HepG2 (cell line): ENCODE results near the gene UBTD2. TPM values are rescaled to one million over a fixed set of nuclear protein-coding genes. Genes with fewer than 3 reads are reported as not detected.

Experiments used
- ATAC-seq: fragments of 200-7000 bp; cut with Tn5 transposase; 3 replicates; pipeline ENCODE4 v1.9.1; 2020; ENCODE audit warnings: mild to moderate bottlenecking, moderate library complexity
- BruUV-seq: library from RNA; stranded (reverse); fragments of 400-500 nt; replicated peaks from 2 replicates; lab custom pipeline; 2021; lab: Mats Ljungman, UMichigan
- CTCF ChIA-PET: fragments of 300-600 bp; formaldehyde crosslinking; extraction: SDS; loops from one replicate; lab custom pipeline; 2021; ENCODE audit warnings: low total read pairs, inconsistent platforms, low intra/inter-chr PET ratio; lab: Yijun Ruan, JAX
- POLR2A ChIA-PET: fragments of 350-600 bp; sonication (Branson Sonifier 250); formaldehyde crosslinking; loops from one replicate; lab custom pipeline; 2020; ENCODE audit warnings: antibody characterized with exemption, inconsistent platforms; lab: Yijun Ruan, JAX
- DNase-seq: peaks from one replicate; pipeline ENCODE4 v3.0.0-alpha.2; 2015; ENCODE audit warnings: low spot score
- FAIRE-seq: peaks from 3 replicates; lab custom pipeline; 2011; peaks lifted over from hg19 to GRCh38; lab: Jason Lieb, UNC
- H2AFZ ChIP-seq: one replicate; pipeline ENCODE4 v1.6.1; 2011; ENCODE audit warnings: low read length, inconsistent platforms
- H3K27ac ChIP-seq: fragments of 300-600 bp; 3 replicates; pipeline ENCODE4 v1.8.0; 2011; ENCODE audit warnings: mixed run types, mild to moderate bottlenecking, mixed read lengths, low read length, inconsistent platforms; ENCODE audit not compliant: insufficient read depth; ENCODE audit errors: extremely low read length
- H3K27me3 ChIP-seq, 2 experiments: fragments of 200-600 bp in 1 of 2; 2 replicates in 1 of 2; 3 replicates in 1 of 2; pipeline versions ENCODE4 v1.6.0 to v1.8.0; 2011; ENCODE audit warnings: low read length in 2 of 2, mild to moderate bottlenecking in 2 of 2, moderate library complexity in 2 of 2, inconsistent platforms in 1 of 2; ENCODE audit not compliant: insufficient read depth in 2 of 2, control insufficient read depth in 1 of 2
- H3K36me3 ChIP-seq, 2 experiments: fragments of 200-600 bp in 1 of 2; replicated peaks in 1 of 2; 2 replicates in 1 of 2; 3 replicates in 1 of 2; pipeline versions ENCODE4 v1.5.1 to v1.8.0; 2011; ENCODE audit warnings: low read length in 2 of 2, inconsistent platforms in 1 of 2; ENCODE audit not compliant: insufficient read depth in 2 of 2, control insufficient read depth in 1 of 2
- H3K4me1 ChIP-seq: 2 replicates; pipeline ENCODE4 v1.5.1; 2012; ENCODE audit warnings: low read length, inconsistent platforms; ENCODE audit not compliant: insufficient read depth
- H3K4me2 ChIP-seq: 2 replicates; pipeline ENCODE4 v1.6.0; 2011; ENCODE audit warnings: low read depth, low read length, inconsistent platforms
- H3K4me3 ChIP-seq, 3 experiments: fragments of 200-600 bp in 1 of 3; sonication (generic), shearing (Covaris generic) in 1 of 3; replicated peaks in 1 of 3; 2 replicates each; pipeline ENCODE4 v1.5.1; 2011 to 2016; ENCODE audit warnings: low read length in 3 of 3, inconsistent platforms in 2 of 3, low read depth in 2 of 3, mild to moderate bottlenecking in 2 of 3, control low read depth in 1 of 3, mixed read lengths in 1 of 3; ENCODE audit not compliant: insufficient read depth in 1 of 3
- H3K79me2 ChIP-seq: one replicate; pipeline ENCODE4 v1.6.1; 2011; ENCODE audit warnings: low read length, inconsistent platforms; ENCODE audit not compliant: insufficient read depth
- H3K9ac ChIP-seq: 2 replicates; pipeline ENCODE4 v1.6.0; 2011; ENCODE audit warnings: mild to moderate bottlenecking, low read depth, low read length, inconsistent platforms; ENCODE audit not compliant: insufficient read depth
- H3K9me3 ChIP-seq: 2 replicates; pipeline ENCODE4 v1.5.1; 2012; ENCODE audit warnings: mild to moderate bottlenecking, low read length
- H4K20me1 ChIP-seq: 2 replicates; pipeline ENCODE4 v1.6.0; 2011; ENCODE audit warnings: inconsistent platforms, mild to moderate bottlenecking, low read length, moderate library complexity; ENCODE audit not compliant: insufficient read depth
- AKAP8 ChIP-seq: sonication (generic); formaldehyde crosslinking; IDR thresholded peaks from 2 replicates; pipeline ENCODE4 v1.5.1; 2020; ENCODE audit warnings: mild to moderate bottlenecking, missing genetic modification reagents
- ATF7 ChIP-seq, 2 experiments: fragments of 450-650 bp in 1 of 2; sonication (generic) in 1 of 2; formaldehyde crosslinking in 1 of 2; IDR thresholded peaks; 2 replicates each; pipeline versions ENCODE4 v1.4.0 to v1.6.1; 2016 to 2020; ENCODE audit warnings: antibody characterized with exemption in 1 of 2, mild to moderate bottlenecking in 1 of 2, missing genetic modification reagents in 1 of 2
- JUNB ChIP-seq: sonication (generic); formaldehyde crosslinking; IDR thresholded peaks from 2 replicates; pipeline ENCODE4 v1.8.0; 2022; ENCODE audit warnings: missing genetic modification reagents, mild to moderate bottlenecking, borderline replicate concordance
- KLF16 ChIP-seq, 2 experiments: sonication (generic) in 1 of 2; formaldehyde crosslinking in 1 of 2; IDR thresholded peaks; 2 replicates each; pipeline versions ENCODE4 v1.6.1 to v1.8.0; 2016 to 2023; ENCODE audit warnings: missing genetic modification reagents in 2 of 2, missing compliant biosample characterization in 1 of 2
- MAFF ChIP-seq: IDR thresholded peaks from 2 replicates; pipeline ENCODE4 v1.6.1; 2011; ENCODE audit warnings: low read depth, low read length, improper control_type of control experiment
- MIXL1 ChIP-seq: IDR thresholded peaks from 2 replicates; pipeline ENCODE4 v1.6.1; 2016
- NCOA1 ChIP-seq: sonication (generic); formaldehyde crosslinking; IDR thresholded peaks from 2 replicates; pipeline ENCODE4 v1.9.0; 2021; ENCODE audit warnings: missing genetic modification reagents
- ZFP62 ChIP-seq: sonication (generic); formaldehyde crosslinking; IDR thresholded peaks from 2 replicates; pipeline ENCODE4 v1.4.0; 2020; ENCODE audit warnings: missing genetic modification reagents
- ZFY ChIP-seq: sonication (generic); formaldehyde crosslinking; IDR thresholded peaks from 2 replicates; pipeline ENCODE4 v1.4.0; 2020; ENCODE audit warnings: missing genetic modification reagents
- ZNF24 ChIP-seq: fragments of 450-650 bp; IDR thresholded peaks from 2 replicates; pipeline ENCODE4 v1.6.1; 2017; ENCODE audit warnings: antibody characterized with exemption, mild to moderate bottlenecking
- ZNF766 ChIP-seq: sonication (generic); formaldehyde crosslinking; IDR thresholded peaks from 2 replicates; pipeline ENCODE4 v1.5.0; 2020; ENCODE audit warnings: missing genetic modification reagents, borderline replicate concordance
- WGBS: methylation state at CpG from one replicate; pipeline ENCODE4 v1.1.6; 2017; ENCODE audit warnings: low lambda C conversion rate; 5-methylcytosine and 5-hydroxymethylcytosine counted together
- in situ Hi-C: cut with HindIII; loops from 2 replicates; pipeline ENCODE4 v1.10.0; 2017; ENCODE audit warnings: low pct_unique_long_range_greater_than_20kb; ENCODE audit not compliant: extremely low pct_ligation_motif_present
- intact Hi-C: fragments of 100-400 bp; cut with micrococcal nuclease; formaldehyde crosslinking; loops from one replicate; pipeline ENCODE4 v1.10.0; 2022; ENCODE audit not compliant: unreplicated experiment
- polyA plus RNA-seq, 8 experiments: library from polyadenylated mRNA; depleted of rRNA in 3 of 8; stranded (reverse) in 7 of 8; unstranded in 1 of 8; fragments of >200 nt; fragmentation: Illumina TruSeq in 4 of 8; extraction: Trizol in 4 of 8; gene quantifications; 2 replicates each; pipeline versions ENCODE4 v1.2.1 to v1.2.3, GENCODE V29; 2011 to 2016; ENCODE audit warnings: low read depth in 4 of 8, missing spikeins in 1 of 8, mixed read lengths in 1 of 8; ENCODE audit not compliant: insufficient read depth in 1 of 8
- total RNA-seq, 5 experiments: library from RNA; depleted of rRNA; stranded (reverse); fragments of >200 nt; fragmentation: Illumina TruSeq; extraction: Trizol; gene quantifications; 2 replicates each; pipeline ENCODE4 v1.2.3, GENCODE V29; 2016; ENCODE audit warnings: low read depth in 1 of 5
- TF ChIP-seq, protein P1 (sequence below): sonication (generic); formaldehyde crosslinking; IDR thresholded peaks from 2 replicates; pipeline ENCODE4 v1.4.0; 2020; ENCODE audit warnings: mild to moderate bottlenecking, missing genetic modification reagents
- TF ChIP-seq, protein P2 (sequence below): sonication (generic); formaldehyde crosslinking; IDR thresholded peaks from 2 replicates; pipeline ENCODE4 v1.5.1; 2020; ENCODE audit warnings: missing genetic modification reagents, mild to moderate bottlenecking, borderline replicate concordance
- TF ChIP-seq, protein P3 (sequence below): sonication (generic); formaldehyde crosslinking; IDR thresholded peaks from 2 replicates; pipeline ENCODE4 v1.5.0; 2020; ENCODE audit warnings: mild to moderate bottlenecking, missing genetic modification reagents
- TF ChIP-seq, protein P4 (sequence below): sonication (generic); formaldehyde crosslinking; IDR thresholded peaks from 2 replicates; pipeline ENCODE4 v1.8.1; 2023; ENCODE audit warnings: mild to moderate bottlenecking, missing genetic modification reagents, borderline replicate concordance

The UBTD2 gene
- total and polyA plus RNA-seq, 2 of the 13 experiments (the other 11 are each of a cell fraction or from before 2014, with no cell fraction given): 15.2 to 24.1 TPM

DNA sequence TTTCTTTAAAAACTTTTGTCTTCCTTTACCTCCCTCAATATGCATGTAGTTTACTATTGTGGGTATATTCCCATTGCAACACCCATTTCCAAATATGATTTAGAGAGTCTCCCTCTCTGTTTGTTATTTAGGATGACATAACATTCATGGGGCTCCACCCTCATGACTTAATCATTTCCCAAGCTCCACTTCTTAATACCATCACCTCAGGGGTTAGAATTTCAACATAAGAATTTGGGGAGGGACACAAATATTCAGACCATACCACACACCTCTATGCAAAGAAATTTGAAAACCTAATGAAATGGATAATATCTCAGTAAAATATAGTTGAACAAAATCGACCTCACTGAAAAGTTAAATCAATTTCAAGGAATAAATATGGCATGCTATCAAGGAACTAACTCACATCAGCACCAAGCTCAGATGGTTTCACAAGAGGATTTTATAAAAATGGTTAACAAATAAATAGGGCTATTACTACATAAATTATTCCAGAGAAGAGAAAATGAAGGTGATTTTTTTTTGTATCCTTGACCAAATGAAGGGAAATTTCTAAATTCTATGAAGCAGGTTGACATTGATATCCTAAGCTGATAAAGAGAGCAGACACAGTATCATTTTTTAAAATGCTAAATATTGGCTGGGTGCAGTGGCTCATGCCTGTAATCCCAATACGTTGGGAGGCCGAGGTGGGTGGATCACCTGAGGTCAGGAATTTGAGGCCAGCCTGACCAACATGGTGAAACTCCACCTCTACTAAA, 20.2 kb upstream of the UBTD2 start:
- in situ Hi-C loops (no loop called here), intact Hi-C loops (no loop called here)
- DNase-seq (no peak), FAIRE-seq (no peak), ATAC-seq (peak; percentile 36; the same call in 1 of the 3 replicates)
- Histone ChIP-seq H3K36me3 (no peaks in the 10 kb centered on the region), H3K9me3 (peaks cover 13% of the 10 kb centered on the region), H3K9ac (no peak overlapping the region), H4K20me1 (no peaks in the 10 kb centered on the region), H3K79me2 (no peaks in the 10 kb centered on the region), H2AFZ (no peak overlapping the region), H3K27ac (no peak overlapping the region), H3K4me3 (peak overlapping the region in 1 of 3 experiments; percentile 2; a peak in 1 of 6 replicates), H3K27me3 (no peaks in the 10 kb centered on the region; a peak in 1 of 5 replicates), H3K4me2 (peak overlapping the region; percentile 66), H3K4me1 (peaks cover 32% of the 10 kb centered on the region)
- whole genome bisulfite sequencing: 38% methylated on average over 3 of the region's 3 CpGs
- BruUV-seq: no TSS peak
- ChIA-PET POLR2A (interaction anchor here (1.2 to 1.8 kb wide), 2 partner anchors 14 to 21 kb away, joined by 4 to 5 read pairs; partner anchors contain the start of gene UBTD2), CTCF (no interaction called here)
- TF ChIP-seq ATF7 (IDR thresholded peaks at IDR 0.05): peak; percentile 58
- no peak for TF ChIP-seq ATF7 (CRISPR knock-in tag; IDR thresholded peaks at IDR 0.05)
- TF ChIP-seq MAFF: no peak
- no peak for TF ChIP-seq ZFP62 (CRISPR knock-in tag)
- peak; percentile 29; the same call in 1 of the 2 replicates for TF ChIP-seq MIXL1 (CRISPR knock-in tag)
- TF ChIP-seq, protein P1, sequence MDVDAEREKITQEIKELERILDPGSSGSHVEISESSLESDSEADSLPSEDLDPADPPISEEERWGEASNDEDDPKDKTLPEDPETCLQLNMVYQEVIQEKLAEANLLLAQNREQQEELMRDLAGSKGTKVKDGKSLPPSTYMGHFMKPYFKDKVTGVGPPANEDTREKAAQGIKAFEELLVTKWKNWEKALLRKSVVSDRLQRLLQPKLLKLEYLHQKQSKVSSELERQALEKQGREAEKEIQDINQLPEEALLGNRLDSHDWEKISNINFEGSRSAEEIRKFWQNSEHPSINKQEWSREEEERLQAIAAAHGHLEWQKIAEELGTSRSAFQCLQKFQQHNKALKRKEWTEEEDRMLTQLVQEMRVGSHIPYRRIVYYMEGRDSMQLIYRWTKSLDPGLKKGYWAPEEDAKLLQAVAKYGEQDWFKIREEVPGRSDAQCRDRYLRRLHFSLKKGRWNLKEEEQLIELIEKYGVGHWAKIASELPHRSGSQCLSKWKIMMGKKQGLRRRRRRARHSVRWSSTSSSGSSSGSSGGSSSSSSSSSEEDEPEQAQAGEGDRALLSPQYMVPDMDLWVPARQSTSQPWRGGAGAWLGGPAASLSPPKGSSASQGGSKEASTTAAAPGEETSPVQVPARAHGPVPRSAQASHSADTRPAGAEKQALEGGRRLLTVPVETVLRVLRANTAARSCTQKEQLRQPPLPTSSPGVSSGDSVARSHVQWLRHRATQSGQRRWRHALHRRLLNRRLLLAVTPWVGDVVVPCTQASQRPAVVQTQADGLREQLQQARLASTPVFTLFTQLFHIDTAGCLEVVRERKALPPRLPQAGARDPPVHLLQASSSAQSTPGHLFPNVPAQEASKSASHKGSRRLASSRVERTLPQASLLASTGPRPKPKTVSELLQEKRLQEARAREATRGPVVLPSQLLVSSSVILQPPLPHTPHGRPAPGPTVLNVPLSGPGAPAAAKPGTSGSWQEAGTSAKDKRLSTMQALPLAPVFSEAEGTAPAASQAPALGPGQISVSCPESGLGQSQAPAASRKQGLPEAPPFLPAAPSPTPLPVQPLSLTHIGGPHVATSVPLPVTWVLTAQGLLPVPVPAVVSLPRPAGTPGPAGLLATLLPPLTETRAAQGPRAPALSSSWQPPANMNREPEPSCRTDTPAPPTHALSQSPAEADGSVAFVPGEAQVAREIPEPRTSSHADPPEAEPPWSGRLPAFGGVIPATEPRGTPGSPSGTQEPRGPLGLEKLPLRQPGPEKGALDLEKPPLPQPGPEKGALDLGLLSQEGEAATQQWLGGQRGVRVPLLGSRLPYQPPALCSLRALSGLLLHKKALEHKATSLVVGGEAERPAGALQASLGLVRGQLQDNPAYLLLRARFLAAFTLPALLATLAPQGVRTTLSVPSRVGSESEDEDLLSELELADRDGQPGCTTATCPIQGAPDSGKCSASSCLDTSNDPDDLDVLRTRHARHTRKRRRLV: peak; percentile 100
- TF ChIP-seq, protein P2, sequence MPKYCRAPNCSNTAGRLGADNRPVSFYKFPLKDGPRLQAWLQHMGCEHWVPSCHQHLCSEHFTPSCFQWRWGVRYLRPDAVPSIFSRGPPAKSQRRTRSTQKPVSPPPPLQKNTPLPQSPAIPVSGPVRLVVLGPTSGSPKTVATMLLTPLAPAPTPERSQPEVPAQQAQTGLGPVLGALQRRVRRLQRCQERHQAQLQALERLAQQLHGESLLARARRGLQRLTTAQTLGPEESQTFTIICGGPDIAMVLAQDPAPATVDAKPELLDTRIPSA (CRISPR knock-in tag): no peak
- peak in 1 of 2 experiments; percentile 35; a peak in 1 of 4 replicates for TF ChIP-seq KLF16 (CRISPR knock-in tag; IDR thresholded peaks at IDR 0.05)
- TF ChIP-seq, protein P3, sequence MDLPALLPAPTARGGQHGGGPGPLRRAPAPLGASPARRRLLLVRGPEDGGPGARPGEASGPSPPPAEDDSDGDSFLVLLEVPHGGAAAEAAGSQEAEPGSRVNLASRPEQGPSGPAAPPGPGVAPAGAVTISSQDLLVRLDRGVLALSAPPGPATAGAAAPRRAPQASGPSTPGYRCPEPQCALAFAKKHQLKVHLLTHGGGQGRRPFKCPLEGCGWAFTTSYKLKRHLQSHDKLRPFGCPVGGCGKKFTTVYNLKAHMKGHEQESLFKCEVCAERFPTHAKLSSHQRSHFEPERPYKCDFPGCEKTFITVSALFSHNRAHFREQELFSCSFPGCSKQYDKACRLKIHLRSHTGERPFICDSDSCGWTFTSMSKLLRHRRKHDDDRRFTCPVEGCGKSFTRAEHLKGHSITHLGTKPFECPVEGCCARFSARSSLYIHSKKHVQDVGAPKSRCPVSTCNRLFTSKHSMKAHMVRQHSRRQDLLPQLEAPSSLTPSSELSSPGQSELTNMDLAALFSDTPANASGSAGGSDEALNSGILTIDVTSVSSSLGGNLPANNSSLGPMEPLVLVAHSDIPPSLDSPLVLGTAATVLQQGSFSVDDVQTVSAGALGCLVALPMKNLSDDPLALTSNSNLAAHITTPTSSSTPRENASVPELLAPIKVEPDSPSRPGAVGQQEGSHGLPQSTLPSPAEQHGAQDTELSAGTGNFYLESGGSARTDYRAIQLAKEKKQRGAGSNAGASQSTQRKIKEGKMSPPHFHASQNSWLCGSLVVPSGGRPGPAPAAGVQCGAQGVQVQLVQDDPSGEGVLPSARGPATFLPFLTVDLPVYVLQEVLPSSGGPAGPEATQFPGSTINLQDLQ: no peak
- no peak for TF ChIP-seq ZFY
- TF ChIP-seq JUNB (CRISPR knock-in tag): no peak
- TF ChIP-seq, protein P4, sequence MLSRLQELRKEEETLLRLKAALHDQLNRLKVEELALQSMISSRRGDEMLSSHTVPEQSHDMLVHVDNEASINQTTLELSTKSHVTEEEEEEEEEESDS (CRISPR knock-in tag): peak; percentile 99
- TF ChIP-seq NCOA1 (CRISPR knock-in tag): no peak
- TF ChIP-seq AKAP8 (CRISPR knock-in tag): no peak
- TF ChIP-seq ZNF24: no peak
- TF ChIP-seq ZNF766 (CRISPR knock-in tag): no peak
